Measurements from ENCODE around the gene USP24. TPM values are rescaled to one million over a fixed set of nuclear protein-coding genes. Genes with fewer than 3 reads are reported as not detected.

USP24 gene
- total RNA-seq, 4 donors from 2014 or later = 14.9 to 66.1 (median 44.1) TPM

DNA sequence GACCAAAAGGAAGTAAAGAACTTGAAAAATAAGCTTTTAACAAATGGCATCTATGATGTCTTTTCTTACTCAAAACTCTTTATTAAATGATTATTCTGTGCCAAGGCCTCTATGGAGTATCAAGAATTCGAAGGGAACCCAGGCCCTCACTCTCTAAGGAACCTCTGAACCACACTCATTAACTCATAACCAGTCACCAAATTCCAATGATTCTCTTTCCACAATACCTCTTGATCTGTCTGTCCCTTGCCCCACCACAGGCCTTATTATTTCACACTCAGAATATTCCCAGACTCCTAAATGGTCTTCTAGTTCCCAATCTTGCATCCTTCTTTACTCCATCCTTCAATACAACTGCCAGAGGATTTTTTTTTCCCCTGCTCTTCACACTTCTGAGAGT, 138.8 kb downstream of the USP24 start:
- Histone ChIP-seq H3K36me3 (no peaks in the 10 kb centered on the region), H3K27ac (no peak overlapping the region), H3K27me3 (no peaks in the 10 kb centered on the region), H3K9me3 (no peaks in the 10 kb centered on the region), H3K4me1 (no peaks in the 10 kb centered on the region), H3K4me3 (no peak overlapping the region)
- DNase-seq = no peak
- TF ChIP-seq, protein P1, sequence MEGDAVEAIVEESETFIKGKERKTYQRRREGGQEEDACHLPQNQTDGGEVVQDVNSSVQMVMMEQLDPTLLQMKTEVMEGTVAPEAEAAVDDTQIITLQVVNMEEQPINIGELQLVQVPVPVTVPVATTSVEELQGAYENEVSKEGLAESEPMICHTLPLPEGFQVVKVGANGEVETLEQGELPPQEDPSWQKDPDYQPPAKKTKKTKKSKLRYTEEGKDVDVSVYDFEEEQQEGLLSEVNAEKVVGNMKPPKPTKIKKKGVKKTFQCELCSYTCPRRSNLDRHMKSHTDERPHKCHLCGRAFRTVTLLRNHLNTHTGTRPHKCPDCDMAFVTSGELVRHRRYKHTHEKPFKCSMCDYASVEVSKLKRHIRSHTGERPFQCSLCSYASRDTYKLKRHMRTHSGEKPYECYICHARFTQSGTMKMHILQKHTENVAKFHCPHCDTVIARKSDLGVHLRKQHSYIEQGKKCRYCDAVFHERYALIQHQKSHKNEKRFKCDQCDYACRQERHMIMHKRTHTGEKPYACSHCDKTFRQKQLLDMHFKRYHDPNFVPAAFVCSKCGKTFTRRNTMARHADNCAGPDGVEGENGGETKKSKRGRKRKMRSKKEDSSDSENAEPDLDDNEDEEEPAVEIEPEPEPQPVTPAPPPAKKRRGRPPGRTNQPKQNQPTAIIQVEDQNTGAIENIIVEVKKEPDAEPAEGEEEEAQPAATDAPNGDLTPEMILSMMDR (IDR thresholded peaks at IDR 0.05) = no peak
- no peak for TF ChIP-seq POLR2A (IDR thresholded peaks at IDR 0.05)
- intact Hi-C loops (cut with DNase I; ENCODE audit: low total_unique reads) = no loop called here

DNA sequence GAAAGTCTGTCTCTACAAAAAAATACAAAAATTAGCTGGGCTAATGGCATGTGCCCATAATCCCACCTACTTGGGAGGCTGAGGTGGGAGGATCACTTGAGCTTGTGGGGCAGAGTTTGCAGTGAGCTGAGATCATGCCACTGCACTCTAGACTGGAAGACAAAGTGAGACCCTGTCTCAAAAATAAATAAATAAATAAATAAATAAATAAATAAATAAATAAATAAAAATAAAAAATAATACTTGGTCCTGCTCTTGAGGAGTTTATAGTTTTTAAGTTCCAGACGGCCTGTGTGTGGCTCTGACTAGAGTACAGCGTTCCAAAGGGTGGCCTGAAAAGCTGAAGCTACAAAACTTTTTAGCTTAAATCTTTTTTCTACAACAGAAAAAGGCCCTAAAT, 140.7 kb downstream of the USP24 start:
- Histone ChIP-seq H3K27ac (no peak overlapping the region), H3K4me1 (no peaks in the 10 kb centered on the region), H3K36me3 (no peaks in the 10 kb centered on the region), H3K4me3 (no peak overlapping the region), H3K9me3 (no peaks in the 10 kb centered on the region), H3K27me3 (no peaks in the 10 kb centered on the region)
- no peak for DNase-seq
- TF ChIP-seq, protein P1 (IDR thresholded peaks at IDR 0.05) = no peak
- TF ChIP-seq POLR2A (IDR thresholded peaks at IDR 0.05) = no peak
- intact Hi-C loops (cut with DNase I; ENCODE audit: low total_unique reads) = no loop called here

DNA sequence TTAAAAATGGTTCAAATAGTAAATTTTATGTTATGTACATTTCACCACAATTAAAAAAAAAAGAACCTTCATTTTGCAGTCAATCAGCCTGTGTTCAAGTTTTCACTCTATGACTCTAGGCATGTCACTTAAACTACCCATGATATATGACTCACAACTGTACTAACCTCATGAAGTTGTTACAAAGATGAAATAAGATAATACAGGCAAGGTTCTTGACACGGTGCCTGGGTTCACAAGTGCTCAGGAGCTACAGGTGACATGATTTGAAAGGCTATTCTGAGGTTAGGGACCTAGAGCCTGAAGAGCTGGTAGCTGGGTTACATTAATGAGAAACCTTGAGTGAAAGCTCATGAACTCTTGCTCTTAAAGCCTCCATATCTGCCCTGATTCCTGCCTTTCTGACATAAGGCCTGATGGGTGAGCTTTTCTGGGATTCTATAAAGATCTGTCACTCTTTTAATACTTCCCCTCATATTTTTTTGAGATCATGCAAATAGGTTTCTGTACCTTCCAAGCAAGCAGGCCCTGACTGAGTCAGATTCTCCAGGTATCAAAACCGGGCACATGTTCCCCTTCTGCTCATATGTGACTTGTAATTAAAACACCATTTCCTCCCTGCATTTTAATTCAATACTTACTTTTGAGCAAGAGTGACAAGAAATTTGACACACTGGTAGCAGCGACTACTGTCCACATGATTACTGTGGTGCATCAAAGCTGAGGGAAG, 141.8 kb downstream of the USP24 start:
- H3K27me3 ChIP-seq = no peaks in the 10 kb centered on the region
- H3K9me3 ChIP-seq = no peaks in the 10 kb centered on the region
- no peaks in the 10 kb centered on the region for H3K36me3 ChIP-seq
- H3K27ac ChIP-seq = no peak overlapping the region
- no peak overlapping the region for H3K4me3 ChIP-seq
- no peak for DNase-seq
- H3K4me1 ChIP-seq = no peaks in the 10 kb centered on the region
- TF ChIP-seq, protein P1 (IDR thresholded peaks at IDR 0.05) = no peak
- TF ChIP-seq POLR2A (IDR thresholded peaks at IDR 0.05) = no peak
- intact Hi-C loops (cut with DNase I; ENCODE audit: low total_unique reads) = no loop called here

DNA sequence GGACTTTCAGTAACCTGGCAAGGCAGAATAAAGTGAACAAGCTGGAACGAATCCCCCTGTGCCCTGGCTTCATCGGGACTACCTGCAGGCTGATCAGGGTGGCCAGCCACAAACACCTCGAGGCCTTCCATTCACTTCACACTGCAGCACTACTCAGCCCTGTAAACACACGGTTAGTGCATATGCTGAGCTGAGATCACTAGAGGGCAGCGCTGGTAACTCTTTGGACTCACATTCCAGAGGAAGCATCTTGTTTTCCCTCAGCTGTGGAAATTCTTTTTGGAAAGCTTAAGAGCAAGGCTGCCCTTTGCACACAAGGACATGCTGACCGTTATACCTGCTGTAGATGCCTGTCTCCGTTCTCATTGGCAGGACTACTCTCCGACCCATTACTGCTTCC, 143.7 kb downstream of the USP24 start:
- Histone ChIP-seq H3K4me1 (no peaks in the 10 kb centered on the region), H3K4me3 (no peak overlapping the region), H3K36me3 (no peaks in the 10 kb centered on the region), H3K27me3 (no peaks in the 10 kb centered on the region), H3K9me3 (no peaks in the 10 kb centered on the region), H3K27ac (no peak overlapping the region)
- TF ChIP-seq, protein P1 (IDR thresholded peaks at IDR 0.05) = no peak
- TF ChIP-seq POLR2A (IDR thresholded peaks at IDR 0.05) = no peak
- intact Hi-C loops (cut with DNase I; ENCODE audit: low total_unique reads) = no loop called here
- no peak for DNase-seq

DNA sequence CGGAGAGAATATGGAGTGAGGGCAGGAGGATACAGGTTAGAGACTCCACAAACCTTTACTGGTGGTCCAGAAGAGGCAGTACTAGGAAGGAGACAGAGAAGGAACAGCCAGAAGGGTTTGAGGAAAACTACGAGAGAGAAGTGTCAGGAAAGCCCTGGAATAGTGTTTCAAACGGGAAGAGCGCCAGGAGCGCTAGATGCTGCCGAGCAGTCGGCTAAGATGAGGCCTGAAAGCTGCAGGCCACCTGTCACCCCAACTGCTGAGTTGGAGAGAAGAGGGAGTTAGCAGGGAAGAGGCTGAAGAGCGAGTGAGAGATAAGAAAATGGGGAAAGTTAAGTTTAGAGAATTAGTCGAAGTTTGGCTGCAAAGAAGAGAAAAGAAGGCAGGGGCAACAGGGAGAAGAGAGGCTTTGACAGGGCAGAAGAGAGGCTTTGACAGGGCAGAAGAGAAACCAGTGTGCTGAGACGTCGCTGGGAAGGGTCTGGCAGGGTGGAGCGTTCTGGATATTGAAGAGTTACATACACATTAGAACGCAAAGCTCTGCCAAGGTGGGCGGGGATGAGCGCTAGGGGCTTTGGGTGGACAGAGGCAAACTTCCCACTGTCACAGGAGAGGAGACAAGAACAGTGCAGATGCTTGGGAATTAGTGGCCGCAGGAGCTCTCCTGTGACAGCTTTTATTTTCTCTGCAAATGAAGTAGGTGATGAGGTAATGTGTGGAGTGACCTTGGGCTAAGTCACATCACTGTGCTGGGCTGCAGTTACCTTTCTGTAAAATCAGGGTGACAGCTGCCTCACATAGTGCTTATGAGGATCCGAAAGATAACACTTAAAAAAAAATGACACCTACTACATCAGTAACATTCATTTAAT, 144.6 kb downstream of the USP24 start:
- H3K27ac ChIP-seq = no peak overlapping the region
- no peaks in the 10 kb centered on the region for H3K9me3 ChIP-seq
- no peaks in the 10 kb centered on the region for H3K4me1 ChIP-seq
- no peaks in the 10 kb centered on the region for H3K36me3 ChIP-seq
- no peaks in the 10 kb centered on the region for H3K27me3 ChIP-seq
- no peak overlapping the region for H3K4me3 ChIP-seq
- intact Hi-C loops (cut with DNase I; ENCODE audit: low total_unique reads) = no loop called here
- DNase-seq = no peak
- TF ChIP-seq, protein P1 (IDR thresholded peaks at IDR 0.05) = no peak
- TF ChIP-seq POLR2A (IDR thresholded peaks at IDR 0.05) = no peak

Measured in uterus (tissue), 4 donors.